HG02642 (cell line): ENCODE results near the gene PALMD.

Experiments used
- ATAC-seq: cut with Tn5 transposase; IDR thresholded peaks from one replicate; pipeline ENCODE4 v1.9.1; 2021; ENCODE audit warnings: mild to moderate bottlenecking; ENCODE audit not compliant: unreplicated experiment, poor library complexity

The PALMD gene

GRCh38 chr1:99657213-99658030, 11.5 kb downstream of the PALMD start:
- ATAC-seq, result no peak

- no peak for ATAC-seq
Observed at GRCh38 chr1:99658031-99658290, 12.0 kb downstream of the PALMD start.

DNA sequence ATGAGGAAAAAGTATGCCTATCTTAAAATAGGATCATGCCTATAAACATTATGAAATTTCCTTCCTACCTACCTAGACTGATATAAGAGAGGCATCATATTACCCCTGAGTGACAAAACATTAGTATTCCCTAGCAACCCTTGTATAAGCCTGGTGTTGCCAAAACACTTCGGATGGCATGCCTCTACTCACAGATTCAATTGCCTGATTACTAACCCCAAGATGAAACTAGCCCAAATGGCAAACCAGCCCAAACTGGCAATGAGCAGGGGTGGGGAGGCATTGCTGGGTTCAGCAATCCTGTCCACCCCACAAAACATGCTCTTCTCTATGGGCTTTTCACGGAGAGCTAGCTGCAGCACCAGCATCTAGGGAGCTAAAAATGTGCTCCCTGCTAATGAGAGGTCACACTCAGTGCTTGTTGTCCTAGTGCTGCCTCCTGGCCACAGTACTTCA, 13.9 kb downstream of the PALMD start:
- ATAC-seq, result no peak

GRCh38 chr1:99660496-99660895, 14.6 kb downstream of the PALMD start:
- no peak for ATAC-seq

- ATAC-seq, result no peak
Observed at GRCh38 chr1:99661780-99662179, 15.9 kb downstream of the PALMD start.

DNA sequence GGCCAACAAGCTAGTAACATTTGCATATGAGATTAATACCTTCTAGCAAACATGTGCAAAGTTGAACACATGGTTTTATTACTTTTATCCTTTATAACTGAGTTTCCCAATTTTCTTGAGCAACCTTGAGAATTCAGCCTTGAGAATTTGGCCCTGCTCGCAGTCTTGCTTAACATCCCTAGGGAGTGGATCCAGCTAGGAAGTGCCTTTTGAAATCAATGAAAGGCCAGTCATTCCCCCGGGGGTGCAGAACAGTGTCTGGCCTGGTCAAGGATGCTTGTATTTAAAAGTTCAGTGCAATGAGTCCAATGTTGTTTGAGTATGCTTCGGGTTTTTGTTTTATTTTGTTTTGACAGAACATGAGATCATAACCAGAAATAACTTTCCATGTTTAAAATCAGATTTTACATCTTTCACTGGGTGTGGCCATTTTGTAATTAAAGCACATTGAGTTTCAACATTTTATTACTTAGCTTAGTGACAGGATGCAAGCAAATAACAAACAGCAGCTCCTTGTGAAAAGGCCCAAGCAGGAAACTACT, 16.7 kb downstream of the PALMD start:
- ATAC-seq, result no peak

- no peak for ATAC-seq
Observed at GRCh38 chr1:99663501-99663900, 17.6 kb downstream of the PALMD start.

DNA sequence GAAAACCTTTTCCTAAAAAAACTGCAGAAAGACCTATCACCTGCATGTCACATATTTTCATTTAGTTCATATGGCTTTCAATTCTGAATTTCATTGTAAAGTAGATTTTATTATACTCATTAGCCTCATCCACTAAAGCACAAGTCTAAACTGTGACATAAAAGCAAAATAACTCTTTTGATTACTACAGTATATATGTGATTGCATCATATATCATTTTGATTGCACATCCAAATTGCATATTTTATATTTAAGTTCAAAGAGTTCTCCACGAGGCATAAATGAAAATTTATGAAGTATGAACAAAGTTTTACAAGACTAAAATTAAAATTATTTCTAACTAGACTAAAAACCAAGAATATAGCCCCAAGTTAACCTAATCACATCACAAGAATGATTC, 19.3 kb downstream of the PALMD start:
- no peak for ATAC-seq

- no peak for ATAC-seq
Observed at GRCh38 chr1:99669376-99669775, 23.5 kb downstream of the PALMD start.

DNA sequence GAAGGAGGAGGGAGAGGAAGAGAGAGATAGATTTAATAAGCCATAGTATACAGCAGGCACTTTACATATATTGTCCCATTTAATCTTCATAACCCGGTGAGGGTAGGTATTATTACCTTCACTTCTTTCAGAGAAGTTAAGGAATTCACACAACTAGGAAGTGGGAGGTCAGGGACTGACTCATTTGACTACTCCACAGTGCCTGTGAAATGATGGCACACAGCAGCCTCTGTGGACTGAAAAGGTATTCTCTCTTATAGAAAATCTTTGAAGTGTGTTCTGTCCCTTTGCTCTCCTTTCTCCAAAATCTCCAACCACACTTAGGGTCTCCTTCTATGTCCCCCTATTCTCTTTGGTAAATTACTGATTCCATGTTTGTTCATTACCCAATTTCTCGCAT, 23.9 kb downstream of the PALMD start:
- no peak for ATAC-seq

DNA sequence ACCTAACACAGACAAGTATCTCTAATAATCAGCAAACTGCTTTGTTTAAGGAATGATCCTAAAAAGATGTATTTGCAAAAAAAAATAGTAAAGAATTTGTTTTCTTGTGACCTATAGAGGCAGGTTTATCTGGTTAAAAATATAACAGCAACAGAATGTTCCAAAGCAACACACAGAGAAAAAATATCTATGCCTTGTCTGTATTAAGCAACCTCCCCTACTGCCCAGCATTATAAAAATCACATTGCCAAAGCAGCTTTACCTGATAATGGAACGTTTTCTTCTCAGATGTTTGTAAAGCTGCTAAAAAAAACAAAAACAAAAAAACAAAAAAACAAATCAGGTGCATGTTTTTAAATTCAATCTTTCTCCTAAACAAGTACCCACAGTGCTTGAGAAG, 24.7 kb downstream of the PALMD start:
- no peak for ATAC-seq

- no peak for ATAC-seq
Observed at GRCh38 chr1:99672038-99672437, 26.1 kb downstream of the PALMD start.

DNA sequence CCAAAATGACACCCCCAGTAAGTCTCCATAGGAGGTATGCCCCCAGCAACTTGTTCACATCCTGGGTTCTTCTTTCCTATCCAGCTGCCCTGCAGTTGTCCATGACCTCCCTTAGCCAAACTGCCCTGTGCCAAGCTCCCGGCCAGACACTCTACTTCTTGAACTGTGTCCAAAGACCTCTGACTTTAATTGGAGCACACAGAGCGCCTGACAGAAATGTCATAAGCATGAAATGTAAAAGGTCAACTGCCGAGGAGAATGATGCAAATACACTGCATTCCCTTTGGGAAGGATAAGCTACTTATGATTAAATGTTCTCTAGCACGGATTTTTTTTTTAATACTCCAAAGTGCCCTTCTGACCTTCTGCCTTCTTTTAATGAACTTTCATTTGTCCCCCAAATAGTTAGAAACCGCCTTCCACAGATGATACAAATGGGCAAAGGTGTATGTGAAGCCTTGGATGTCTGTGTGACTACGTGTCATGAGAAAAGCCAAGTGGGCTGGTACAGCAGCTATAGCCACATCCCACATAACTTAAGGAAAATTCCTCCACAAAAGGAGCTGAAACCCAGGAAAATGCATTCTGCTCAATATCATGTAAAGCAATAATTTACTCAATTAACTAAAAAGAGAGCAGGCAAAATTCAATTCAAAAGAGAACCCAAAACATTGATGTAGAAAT, 26.8 kb downstream of the PALMD start:
- ATAC-seq, result no peak

DNA sequence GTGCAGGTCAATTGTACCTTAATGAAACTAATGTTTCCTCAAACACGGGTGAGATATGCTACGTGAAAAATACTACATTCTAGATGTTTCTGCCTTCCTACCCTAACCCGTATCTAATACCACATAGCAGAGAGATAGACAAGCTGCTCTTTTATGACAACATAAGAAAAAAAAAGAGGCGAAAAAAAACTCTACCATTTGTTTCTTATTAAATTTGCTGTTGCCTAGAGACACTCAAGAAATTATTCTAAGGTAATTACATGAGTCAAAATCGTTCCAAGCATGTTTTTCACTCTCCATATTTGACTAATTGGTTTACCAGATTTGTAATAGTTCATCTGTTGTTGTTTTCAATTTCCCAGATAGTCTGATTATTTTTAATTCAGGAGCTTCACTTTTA, 27.4 kb downstream of the PALMD start:
- no peak for ATAC-seq

GRCh38 chr1:99674115-99675064, 28.5 kb downstream of the PALMD start:
- ATAC-seq, result no peak

DNA sequence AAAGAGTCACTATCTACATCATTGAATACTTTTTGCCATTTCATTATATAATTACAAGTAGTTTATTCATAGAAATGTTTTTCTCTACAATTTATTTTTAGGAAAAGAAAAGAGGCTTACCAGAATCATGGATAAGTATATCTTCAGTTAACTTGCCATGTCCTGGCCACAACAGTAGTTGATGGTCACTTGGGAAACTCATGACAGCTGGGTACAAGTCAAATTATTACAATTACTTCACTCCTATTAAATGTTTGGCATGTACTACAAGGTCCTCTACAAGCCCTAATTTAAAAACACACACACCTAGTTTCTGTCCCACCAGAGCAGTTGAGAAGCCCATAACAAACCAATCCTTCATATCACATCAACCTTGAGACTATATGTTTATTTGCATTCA, 29.4 kb downstream of the PALMD start:
- ATAC-seq, result no peak

GRCh38 chr1:99675994-99676393, 30.1 kb downstream of the PALMD start:
- no peak for ATAC-seq

DNA sequence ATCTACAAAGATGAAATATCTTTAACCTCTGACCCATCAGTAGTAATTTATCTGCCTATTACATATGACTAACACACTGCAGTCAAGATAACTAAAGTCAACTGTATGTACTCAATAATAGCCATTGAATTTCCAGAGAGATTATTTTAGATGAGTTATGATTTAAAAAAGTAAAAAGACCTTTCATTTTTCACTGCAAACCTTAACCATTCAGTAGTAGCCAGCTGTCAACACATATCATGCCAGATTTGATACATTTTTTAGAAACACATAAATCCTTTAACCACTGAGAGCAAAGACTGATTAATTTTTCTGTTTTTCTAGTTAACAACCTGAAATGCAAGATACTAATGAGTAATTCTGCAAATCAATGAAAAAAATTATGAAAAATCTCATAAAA, 31.0 kb downstream of the PALMD start:
- no peak for ATAC-seq

GRCh38 chr1:99677416-99677815, 31.5 kb downstream of the PALMD start:
- ATAC-seq, result no peak

- no peak for ATAC-seq
Observed at GRCh38 chr1:99680270-99680669, 34.4 kb downstream of the PALMD start.

GRCh38 chr1:99681583-99681982, 35.7 kb downstream of the PALMD start:
- ATAC-seq, result no peak
